H9 (cell line): ENCODE measurements around the gene OR4A47. TPM values are rescaled to one million over a fixed set of nuclear protein-coding genes. Genes with fewer than 3 reads are reported as not detected.

Experiments
- DNase-seq: peaks from one replicate; pipeline ENCODE4 v3.0.0-alpha.2; 2017
- H2AFZ ChIP-seq: one replicate; pipeline ENCODE4 v1.6.1; 2013; ENCODE audit warnings: mild to moderate bottlenecking, low read length, control low read depth, moderate library complexity
- H2AK5ac ChIP-seq: 2 replicates; pipeline ENCODE4 v1.6.1; 2013; ENCODE audit warnings: low read length, control low read depth, mixed read lengths; ENCODE audit not compliant: insufficient read length
- H2BK120ac ChIP-seq: one replicate; pipeline ENCODE4 v1.6.1; 2013; ENCODE audit warnings: low read depth, mild to moderate bottlenecking, low read length, control low read depth, inconsistent platforms; ENCODE audit not compliant: poor library complexity, severe bottlenecking
- H2BK12ac ChIP-seq: 2 replicates; pipeline ENCODE4 v1.6.1; 2013; ENCODE audit warnings: low read length, control low read depth, mixed read lengths, low read depth; ENCODE audit not compliant: insufficient read length
- H2BK15ac ChIP-seq: 2 replicates; pipeline ENCODE4 v1.6.1; 2013; ENCODE audit warnings: low read depth, low read length, control low read depth
- H2BK20ac ChIP-seq: one replicate; pipeline ENCODE4 v1.6.1; 2013; ENCODE audit warnings: low read depth, mild to moderate bottlenecking, low read length, control low read depth, inconsistent platforms; ENCODE audit not compliant: poor library complexity, severe bottlenecking
- H2BK5ac ChIP-seq: 2 replicates; pipeline ENCODE4 v1.6.1; 2013; ENCODE audit warnings: low read length, control low read depth, mixed read lengths; ENCODE audit not compliant: insufficient read length
- H3K14ac ChIP-seq: 2 replicates; pipeline ENCODE4 v1.6.1; 2013; ENCODE audit warnings: low read length, control low read depth; ENCODE audit not compliant: insufficient read depth
- H3K18ac ChIP-seq: 2 replicates; pipeline ENCODE4 v1.6.1; 2013; ENCODE audit warnings: low read depth, mild to moderate bottlenecking, mixed read lengths, low read length, control low read depth; ENCODE audit not compliant: insufficient read length
- H3K23ac ChIP-seq: 2 replicates; pipeline ENCODE4 v1.6.1; 2013; ENCODE audit warnings: low read length, control low read depth, mixed read lengths, low read depth; ENCODE audit not compliant: insufficient read length
- H3K23me2 ChIP-seq: 2 replicates; pipeline ENCODE4 v1.6.1; 2013; ENCODE audit warnings: low read depth, mild to moderate bottlenecking, mixed read lengths, low read length, control low read depth; ENCODE audit not compliant: insufficient read length, poor library complexity, severe bottlenecking
- H3K27ac ChIP-seq: 2 replicates; pipeline ENCODE4 v1.5.1; 2013; ENCODE audit warnings: low read length, control low read depth, mixed read lengths, low read depth; ENCODE audit not compliant: insufficient read length
- H3K27me3 ChIP-seq: 2 replicates; pipeline ENCODE4 v1.6.1; 2013; ENCODE audit warnings: low read length, control low read depth, inconsistent platforms; ENCODE audit not compliant: insufficient read depth
- H3K4ac ChIP-seq: 2 replicates; pipeline ENCODE4 v1.6.1; 2013; ENCODE audit warnings: low read depth, mild to moderate bottlenecking, control low read depth, inconsistent platforms, low read length, moderate library complexity
- H3K4me1 ChIP-seq: 2 replicates; pipeline ENCODE4 v1.6.1; 2013; ENCODE audit warnings: low read length, control low read depth, inconsistent platforms; ENCODE audit not compliant: insufficient read depth
- H3K4me2 ChIP-seq: 2 replicates; pipeline ENCODE4 v1.6.1; 2013; ENCODE audit warnings: low read length, control low read depth, mixed read lengths; ENCODE audit not compliant: insufficient read length, insufficient read depth
- H3K56ac ChIP-seq: 2 replicates; pipeline ENCODE4 v1.6.1; 2013; ENCODE audit warnings: low read depth, mild to moderate bottlenecking, mixed read lengths, low read length, control low read depth; ENCODE audit not compliant: insufficient read length
- H3K79me1 ChIP-seq: 2 replicates; pipeline ENCODE4 v1.6.1; 2013; ENCODE audit warnings: low read depth, mild to moderate bottlenecking, moderate library complexity, low read length, control low read depth, inconsistent platforms; ENCODE audit not compliant: insufficient read depth, poor library complexity, severe bottlenecking
- H3K79me2 ChIP-seq: 2 replicates; pipeline ENCODE4 v1.6.1; 2013; ENCODE audit warnings: low read length, control low read depth, inconsistent platforms; ENCODE audit not compliant: insufficient read depth
- H3K9ac ChIP-seq: 2 replicates; pipeline ENCODE4 v1.6.1; 2013; ENCODE audit warnings: low read length, control low read depth, mixed read lengths; ENCODE audit not compliant: insufficient read length; ENCODE audit errors: extremely low read depth
- H3K9me3 ChIP-seq: one replicate; pipeline ENCODE4 v1.6.1; 2013; ENCODE audit warnings: low read depth, low read length, inconsistent platforms; ENCODE audit not compliant: control insufficient read depth
- H3T11ph ChIP-seq: one replicate; pipeline ENCODE4 v1.6.1; 2013; ENCODE audit warnings: mild to moderate bottlenecking, low read length, control low read depth, inconsistent platforms
- H4K20me1 ChIP-seq: one replicate; pipeline ENCODE4 v1.6.1; 2013; ENCODE audit not compliant: control insufficient read depth, insufficient read length, insufficient read depth
- H4K5ac ChIP-seq: 2 replicates; pipeline ENCODE4 v1.6.1; 2013; ENCODE audit warnings: low read depth, mild to moderate bottlenecking, mixed read lengths, low read length, control low read depth; ENCODE audit not compliant: insufficient read length
- H4K8ac ChIP-seq: replicated peaks from 2 replicates; pipeline ENCODE4 v1.6.1; 2013; ENCODE audit warnings: low read length, control low read depth, mixed read lengths, low read depth; ENCODE audit not compliant: insufficient read length
- H4K91ac ChIP-seq: 2 replicates; pipeline ENCODE4 v1.6.1; 2013; ENCODE audit warnings: low read depth, mild to moderate bottlenecking, moderate library complexity, mixed read lengths, low read length, control low read depth; ENCODE audit not compliant: insufficient read length
- H3K27ac Mint-ChIP-seq, 3 experiments: 2 replicates in 2 of 3; 3 replicates in 1 of 3; pipeline ENCODE4 v1.8.0; 2020 to 2021; ENCODE audit warnings: mixed read lengths in 3 of 3, mild to moderate bottlenecking in 1 of 3, moderate library complexity in 1 of 3
- H3K27me3 Mint-ChIP-seq: 2 replicates; pipeline ENCODE4 v1.8.0; 2021; ENCODE audit warnings: low read depth, mild to moderate bottlenecking, moderate library complexity, mixed read lengths
- H3K36me3 Mint-ChIP-seq, 3 experiments: 2 replicates in 2 of 3; 3 replicates in 1 of 3; pipeline ENCODE4 v1.8.0; 2020 to 2021; ENCODE audit warnings: low read depth in 3 of 3, mixed read lengths in 3 of 3; ENCODE audit not compliant: insufficient read depth in 1 of 3
- H3K4me1 Mint-ChIP-seq, 2 experiments: 2 replicates each; pipeline ENCODE4 v1.8.0; 2020; ENCODE audit warnings: mixed read lengths in 2 of 2
- H3K4me3 Mint-ChIP-seq, 2 experiments: 2 replicates in 1 of 2; 3 replicates in 1 of 2; pipeline ENCODE4 v1.8.0; 2020 to 2021; ENCODE audit warnings: mild to moderate bottlenecking in 2 of 2, mixed read lengths in 2 of 2, moderate library complexity in 1 of 2
- H3K9me3 Mint-ChIP-seq, 2 experiments: 2 replicates in 1 of 2; 3 replicates in 1 of 2; pipeline ENCODE4 v1.8.0; 2020; ENCODE audit warnings: mild to moderate bottlenecking in 2 of 2, mixed read lengths in 2 of 2, moderate library complexity in 1 of 2
- WGBS: extraction: QIAGEN DNeasy Blood & Tissue Kit; methylation state at CpG from one replicate; pipeline ENCODE4 v1.1.7; 2013; ENCODE audit warnings: missing lambda C conversion rate, low lambda C conversion rate, mixed read lengths; ENCODE audit not compliant: insufficient read length; ENCODE audit errors: extremely low coverage; 5-methylcytosine and 5-hydroxymethylcytosine counted together
- total RNA-seq: library from RNA; stranded (reverse); gene quantifications from 2 replicates; pipeline ENCODE4 v1.2.1, GENCODE V29; 2021
- TF ChIP-seq, protein P1 (sequence below): fragments of 200-600 bp; sonication (generic); conservative IDR thresholded peaks from 3 replicates; pipeline ENCODE4 v1.8.0; 2021; ENCODE audit warnings: antibody characterized with exemption, mild to moderate bottlenecking

OR4A47 gene
- total RNA-seq, 1 experiment from 2014 or later, result not detected

DNA sequence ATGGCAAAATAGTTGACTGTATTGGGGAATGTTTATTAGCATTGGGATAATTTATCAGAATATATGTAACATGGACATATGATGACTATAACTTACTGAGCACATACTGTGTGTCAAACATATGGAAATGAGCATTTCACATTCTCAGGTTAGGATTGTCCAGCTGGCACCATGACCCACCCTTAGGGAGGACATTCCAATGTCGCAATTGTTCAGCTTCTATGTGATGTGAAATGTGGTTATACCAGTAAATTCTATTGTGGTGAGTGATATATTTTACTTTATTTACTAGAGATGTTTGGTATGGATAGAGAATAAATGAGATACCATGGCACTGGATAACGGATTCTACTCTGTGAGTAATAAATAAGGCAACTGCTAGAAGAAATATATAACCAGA, 50.4 kb downstream of the OR4A47 start:
- TF ChIP-seq, protein P1, sequence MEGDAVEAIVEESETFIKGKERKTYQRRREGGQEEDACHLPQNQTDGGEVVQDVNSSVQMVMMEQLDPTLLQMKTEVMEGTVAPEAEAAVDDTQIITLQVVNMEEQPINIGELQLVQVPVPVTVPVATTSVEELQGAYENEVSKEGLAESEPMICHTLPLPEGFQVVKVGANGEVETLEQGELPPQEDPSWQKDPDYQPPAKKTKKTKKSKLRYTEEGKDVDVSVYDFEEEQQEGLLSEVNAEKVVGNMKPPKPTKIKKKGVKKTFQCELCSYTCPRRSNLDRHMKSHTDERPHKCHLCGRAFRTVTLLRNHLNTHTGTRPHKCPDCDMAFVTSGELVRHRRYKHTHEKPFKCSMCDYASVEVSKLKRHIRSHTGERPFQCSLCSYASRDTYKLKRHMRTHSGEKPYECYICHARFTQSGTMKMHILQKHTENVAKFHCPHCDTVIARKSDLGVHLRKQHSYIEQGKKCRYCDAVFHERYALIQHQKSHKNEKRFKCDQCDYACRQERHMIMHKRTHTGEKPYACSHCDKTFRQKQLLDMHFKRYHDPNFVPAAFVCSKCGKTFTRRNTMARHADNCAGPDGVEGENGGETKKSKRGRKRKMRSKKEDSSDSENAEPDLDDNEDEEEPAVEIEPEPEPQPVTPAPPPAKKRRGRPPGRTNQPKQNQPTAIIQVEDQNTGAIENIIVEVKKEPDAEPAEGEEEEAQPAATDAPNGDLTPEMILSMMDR, result no peak
- Histone ChIP-seq H3K27ac (no peak overlapping the region), H3K56ac (no peak overlapping the region), H3K9ac (no peak overlapping the region), H4K91ac (no peak overlapping the region), H3K23me2 (no peaks in the 10 kb centered on the region), H3K4me1 (no peaks in the 10 kb centered on the region), H3K79me2 (no peaks in the 10 kb centered on the region), H2BK120ac (no peak overlapping the region), H3K23ac (no peak overlapping the region), H3K18ac (no peak overlapping the region), H2BK20ac (no peak overlapping the region), H3K9me3 (peaks cover 54% of the 10 kb centered on the region), H3K14ac (no peak overlapping the region), H2BK5ac (no peak overlapping the region), H4K5ac (no peak overlapping the region), H2BK12ac (no peak overlapping the region), H3K4ac (no peak overlapping the region), H3T11ph (no peak overlapping the region), H3K4me2 (no peak overlapping the region), H4K8ac (no peak overlapping the region), H2AFZ (no peak overlapping the region), H4K20me1 (no peaks in the 10 kb centered on the region), H2BK15ac (no peak overlapping the region), H2AK5ac (no peak overlapping the region), H3K27me3 (no peaks in the 10 kb centered on the region), H3K79me1 (no peaks in the 10 kb centered on the region)
- no peak for DNase-seq
- peaks cover 79 to 84% of the 10 kb centered on the region in 2 experiments for H3K9me3 Mint-ChIP-seq
- no peaks in the 10 kb centered on the region for H3K27me3 Mint-ChIP-seq
- peaks cover 1 to 23% (median 7%) of the 10 kb centered on the region in 3 experiments; a peak in 4 of 7 replicates for H3K36me3 Mint-ChIP-seq
- no CpG with 5 or more reads among the region's 2 CpGs for WGBS
- H3K4me3 Mint-ChIP-seq, result no peak overlapping the region
- H3K4me1 Mint-ChIP-seq, result no peaks in the 10 kb centered on the region
- H3K27ac Mint-ChIP-seq, result no peak overlapping the region

Other genes with a start within 250 kb of the OR4A47 start
- not detected in 2 replicates for gene OR4X2, start 243.7 kb upstream of the OR4A47 start, total RNA-seq
- not detected in 2 replicates for gene OR4X1, start 224.9 kb upstream of the OR4A47 start, total RNA-seq
- gene OR4S1, start 182.6 kb upstream of the OR4A47 start, total RNA-seq, result not detected in 2 replicates
- not detected in 2 replicates for gene OR4C3, start 163.9 kb upstream of the OR4A47 start, total RNA-seq
- not detected in 2 replicates for gene OR4C5, start 122.3 kb upstream of the OR4A47 start, total RNA-seq